HEK293 (cell line): ENCODE measurements around the gene BBIP1.
A peak's percentile ranks its signal among the peaks of the same experiment; 100 is the strongest.

Experiments
- BCL11A ChIP-seq: fragments of 450-650 bp; formaldehyde crosslinking; IDR thresholded peaks from 2 replicates; pipeline ENCODE4 v1.5.1; 2016; ENCODE audit warnings: low read depth, missing biosample characterization, missing genetic modification characterization
- KLF10 ChIP-seq: fragments of 450-650 bp; IDR thresholded peaks from 2 replicates; pipeline ENCODE4 v1.5.1; 2018; ENCODE audit warnings: missing biosample characterization, mild to moderate bottlenecking, missing genetic modification characterization
- KLF17 ChIP-seq: fragments of 450-650 bp; formaldehyde crosslinking; IDR thresholded peaks from 2 replicates; pipeline ENCODE4 v1.5.1; 2016; ENCODE audit warnings: missing biosample characterization, missing genetic modification characterization
- KLF9 ChIP-seq: fragments of 450-650 bp; formaldehyde crosslinking; IDR thresholded peaks from 2 replicates; pipeline ENCODE4 v1.5.1; 2016; ENCODE audit warnings: missing biosample characterization, missing genetic modification characterization, low read depth
- PRDM1 ChIP-seq: fragments of 450-650 bp; formaldehyde crosslinking; IDR thresholded peaks from 2 replicates; pipeline ENCODE4; 2016; ENCODE audit warnings: missing biosample characterization, missing genetic modification characterization
- PRDM6 ChIP-seq: fragments of 450-650 bp; formaldehyde crosslinking; IDR thresholded peaks from 2 replicates; pipeline ENCODE4 v1.5.1; 2017; ENCODE audit warnings: missing biosample characterization, missing genetic modification characterization
- ZBTB1 ChIP-seq: fragments of 450-650 bp; formaldehyde crosslinking; IDR thresholded peaks from 2 replicates; pipeline ENCODE4 v1.5.1; 2016; ENCODE audit warnings: missing biosample characterization, missing genetic modification characterization
- ZNF138 ChIP-seq: fragments of 450-650 bp; formaldehyde crosslinking; IDR thresholded peaks from 2 replicates; pipeline ENCODE4 v1.5.1; 2016; ENCODE audit warnings: missing biosample characterization, missing genetic modification characterization, borderline replicate concordance
- ZNF280D ChIP-seq: fragments of 450-650 bp; formaldehyde crosslinking; IDR thresholded peaks from 2 replicates; pipeline ENCODE4 v1.5.1; 2016; ENCODE audit warnings: missing biosample characterization, missing genetic modification characterization
- ZNF366 ChIP-seq: fragments of 450-650 bp; formaldehyde crosslinking; conservative IDR thresholded peaks from 2 replicates; pipeline ENCODE4 v1.5.1; 2016; ENCODE audit warnings: missing biosample characterization, missing genetic modification characterization
- ZNF398 ChIP-seq: fragments of 450-650 bp; formaldehyde crosslinking; IDR thresholded peaks from 2 replicates; pipeline ENCODE4 v1.5.1; 2017; ENCODE audit warnings: missing biosample characterization, missing genetic modification characterization
- ZNF404 ChIP-seq: fragments of 450-650 bp; formaldehyde crosslinking; IDR thresholded peaks from 2 replicates; pipeline ENCODE4 v1.5.1; 2017; ENCODE audit warnings: missing biosample characterization, missing genetic modification characterization
- ZNF473 ChIP-seq: fragments of 450-650 bp; formaldehyde crosslinking; IDR thresholded peaks from 2 replicates; pipeline ENCODE4 v1.5.1; 2017; ENCODE audit warnings: missing biosample characterization, missing genetic modification characterization
- ZNF513 ChIP-seq: fragments of 450-650 bp; IDR thresholded peaks from 2 replicates; pipeline ENCODE4 v1.5.1; 2018; ENCODE audit warnings: missing biosample characterization, missing genetic modification characterization
- ZNF558 ChIP-seq: fragments of 450-650 bp; formaldehyde crosslinking; IDR thresholded peaks from 2 replicates; pipeline ENCODE4 v1.5.1; 2016; ENCODE audit warnings: missing biosample characterization, missing genetic modification characterization
- ZNF600 ChIP-seq: fragments of 450-650 bp; formaldehyde crosslinking; IDR thresholded peaks from 2 replicates; pipeline ENCODE4 v1.5.1; 2016; ENCODE audit warnings: missing biosample characterization, missing genetic modification characterization
- ZNF660 ChIP-seq: fragments of 450-650 bp; IDR thresholded peaks from 2 replicates; pipeline ENCODE4 v1.5.1; 2018; ENCODE audit warnings: missing biosample characterization, mild to moderate bottlenecking, missing genetic modification characterization
- ZNF677 ChIP-seq: fragments of 450-650 bp; IDR thresholded peaks from 2 replicates; pipeline ENCODE4 v1.5.0; 2018; ENCODE audit warnings: missing biosample characterization, mild to moderate bottlenecking, missing genetic modification characterization, moderate library complexity
- ZSCAN18 ChIP-seq: fragments of 450-650 bp; formaldehyde crosslinking; IDR thresholded peaks from 2 replicates; pipeline ENCODE4 v1.5.1; 2016; ENCODE audit warnings: missing biosample characterization, missing genetic modification characterization
- ZSCAN5A ChIP-seq: fragments of 450-650 bp; formaldehyde crosslinking; IDR thresholded peaks from 2 replicates; pipeline ENCODE4 v1.5.1; 2016; ENCODE audit warnings: missing biosample characterization, missing genetic modification characterization

BBIP1 gene

GRCh38 chr10:110918269-110918642 is 724 bp downstream of the BBIP1 start (continued):
- no peak for TF ChIP-seq ZBTB1
- peak; percentile 91 for TF ChIP-seq PRDM1 (tag by site-specific recombination)
- peak; percentile 56 for TF ChIP-seq ZNF366 (tag by site-specific recombination)
- TF ChIP-seq ZNF677 (tag by site-specific recombination) = no peak
- no peak for TF ChIP-seq ZSCAN5A (tag by site-specific recombination)
- 0 out of 2 replicates have a peak, but pooled peaks have one; percentile 12 for TF ChIP-seq KLF10 (tag by site-specific recombination)
- no peak for TF ChIP-seq KLF17
- no peak for TF ChIP-seq ZSCAN18 (tag by site-specific recombination)
- no peak for TF ChIP-seq ZNF398 (tag by site-specific recombination)
- TF ChIP-seq ZNF558 (tag by site-specific recombination) = no peak
- no peak for TF ChIP-seq ZNF473 (tag by site-specific recombination)
- no peak for TF ChIP-seq ZNF600
- TF ChIP-seq KLF9 (tag by site-specific recombination) = peak; percentile 94; the same call in 1 of the 2 replicates
- no peak for TF ChIP-seq ZNF138 (tag by site-specific recombination)
- no peak for TF ChIP-seq ZNF660 (tag by site-specific recombination)
- no peak for TF ChIP-seq ZNF513 (tag by site-specific recombination)
- peak; percentile 41; the same call in 1 of the 2 replicates for TF ChIP-seq PRDM6
- no peak for TF ChIP-seq ZNF280D (tag by site-specific recombination)
- TF ChIP-seq ZNF404 (tag by site-specific recombination) = no peak
- TF ChIP-seq BCL11A (tag by site-specific recombination) = no peak
